Vagina (tissue), 2 donors: ENCODE measurements around the gene GPR35.

Source experiments
- POLR2AphosphoS5 ChIP-seq, 2 donors: sonication (generic); formaldehyde crosslinking; IDR thresholded peaks; one replicate each; pipeline ENCODE4 v1.9.0; 2017; ENCODE audit warnings: antibody characterized with exemption in 2 of 2, mild to moderate bottlenecking in 2 of 2, low read depth in 1 of 2; ENCODE audit not compliant: insufficient read depth in 1 of 2
- TF ChIP-seq, protein P1 (sequence below), 3 experiments: fragments of 450-650 bp in 2 of 3; fragments of 200-600 bp in 1 of 3; sonication (generic) in 1 of 3; IDR thresholded peaks; one replicate each; pipeline ENCODE4 v1.5.1; 2017 to 2019; ENCODE audit warnings: antibody characterized with exemption in 3 of 3, mild to moderate bottlenecking in 2 of 3, moderate library complexity in 2 of 3

DNA sequence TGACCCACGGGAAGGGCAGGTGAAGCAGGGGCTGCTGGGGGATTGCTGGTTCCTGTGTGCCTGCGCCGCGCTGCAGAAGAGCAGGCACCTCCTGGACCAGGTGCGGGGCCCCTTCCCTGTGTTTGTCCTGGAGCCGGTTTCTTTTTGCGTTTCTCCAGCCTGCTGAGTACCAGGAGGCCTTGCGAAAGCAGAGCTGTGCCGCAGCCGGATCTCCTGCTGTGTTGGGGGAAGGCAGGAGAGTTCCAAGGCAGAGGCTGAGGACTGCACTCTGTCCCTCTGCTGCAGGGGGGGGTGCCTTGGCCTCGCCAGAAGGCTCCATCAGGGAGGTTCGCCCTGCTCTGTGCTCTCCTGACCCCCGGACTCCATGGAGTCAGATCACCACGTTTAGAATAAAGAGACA lies 35.9 kb upstream of the GPR35 start:
- TF ChIP-seq, protein P1, sequence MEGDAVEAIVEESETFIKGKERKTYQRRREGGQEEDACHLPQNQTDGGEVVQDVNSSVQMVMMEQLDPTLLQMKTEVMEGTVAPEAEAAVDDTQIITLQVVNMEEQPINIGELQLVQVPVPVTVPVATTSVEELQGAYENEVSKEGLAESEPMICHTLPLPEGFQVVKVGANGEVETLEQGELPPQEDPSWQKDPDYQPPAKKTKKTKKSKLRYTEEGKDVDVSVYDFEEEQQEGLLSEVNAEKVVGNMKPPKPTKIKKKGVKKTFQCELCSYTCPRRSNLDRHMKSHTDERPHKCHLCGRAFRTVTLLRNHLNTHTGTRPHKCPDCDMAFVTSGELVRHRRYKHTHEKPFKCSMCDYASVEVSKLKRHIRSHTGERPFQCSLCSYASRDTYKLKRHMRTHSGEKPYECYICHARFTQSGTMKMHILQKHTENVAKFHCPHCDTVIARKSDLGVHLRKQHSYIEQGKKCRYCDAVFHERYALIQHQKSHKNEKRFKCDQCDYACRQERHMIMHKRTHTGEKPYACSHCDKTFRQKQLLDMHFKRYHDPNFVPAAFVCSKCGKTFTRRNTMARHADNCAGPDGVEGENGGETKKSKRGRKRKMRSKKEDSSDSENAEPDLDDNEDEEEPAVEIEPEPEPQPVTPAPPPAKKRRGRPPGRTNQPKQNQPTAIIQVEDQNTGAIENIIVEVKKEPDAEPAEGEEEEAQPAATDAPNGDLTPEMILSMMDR (IDR thresholded peaks at IDR 0.05) = no peak
- no peak for TF ChIP-seq POLR2AphosphoS5 (IDR thresholded peaks at IDR 0.05; ENCODE audit: insufficient read depth in 1 of 2, low read depth in 1 of 2)
